ENCODE results near the gene TSHZ1.

- TF ChIP-seq EZH2 (IDR thresholded peaks at IDR 0.05; ENCODE audit: insufficient read depth, poor library complexity, severe bottlenecking) (no peak), EZH2phosphoT487 (IDR thresholded peaks at IDR 0.05; ENCODE audit: insufficient read depth, low read depth) (no peak)
Observed at GRCh38 chr18:75229437-75229836, 18.8 kb downstream of the TSHZ1 start.
